ENCODE measurements around the gene FRMD6.
A peak's percentile ranks its signal among the peaks of the same experiment; 100 is the strongest.

The FRMD6 gene

GRCh38 chr14:51616724-51617409 is 34.8 kb upstream of the FRMD6 start:
- Histone ChIP-seq H3K4me3 (replicated peaks; ENCODE audit: insufficient read depth, low read length) (no peak overlapping the region), H3K27me3 (ENCODE audit: insufficient read depth, poor library complexity, severe bottlenecking) (no peaks in the 10 kb centered on the region), H3K27ac (replicated peaks) (no peak overlapping the region)
- no peak for DNase-seq (ENCODE audit: low read depth in 1 of 2, low spot score in 1 of 2)
- TF ChIP-seq GABPA (IDR thresholded peaks at IDR 0.05; ENCODE audit: low read depth) (no peak), SPI1 (IDR thresholded peaks at IDR 0.05; ENCODE audit: borderline replicate concordance, low read depth) (peak; percentile 62)

GRCh38 chr14:51619561-51619960 is 32.1 kb upstream of the FRMD6 start:
- no peak for TF ChIP-seq REST (IDR thresholded peaks at IDR 0.05; ENCODE audit: insufficient replicate concordance, low read depth)
- Histone ChIP-seq H3K27me3 (ENCODE audit: insufficient read depth, poor library complexity, severe bottlenecking) (no peaks in the 10 kb centered on the region), H3K27ac (replicated peaks) (no peak overlapping the region), H3K4me3 (replicated peaks; ENCODE audit: insufficient read depth, low read length) (no peak overlapping the region)
- no peak for DNase-seq (ENCODE audit: low read depth in 1 of 2, low spot score in 1 of 2)

- DNase-seq (ENCODE audit: low read depth in 1 of 2, low spot score in 1 of 2): no peak
- H3K27ac ChIP-seq (replicated peaks): no peak overlapping the region
- TF ChIP-seq GABPA (IDR thresholded peaks at IDR 0.05; ENCODE audit: low read depth): no peak
- TF ChIP-seq POLR2AphosphoS5 (IDR thresholded peaks at IDR 0.05; ENCODE audit: low read depth): no peak
- TF ChIP-seq SPI1 (IDR thresholded peaks at IDR 0.05; ENCODE audit: borderline replicate concordance, low read depth): no peak
- TF ChIP-seq REST (IDR thresholded peaks at IDR 0.05; ENCODE audit: insufficient replicate concordance, low read depth): no peak
- TF ChIP-seq CTCF (IDR thresholded peaks at IDR 0.05; ENCODE audit: insufficient read depth, low read length): no peak
- no peak overlapping the region for H3K4me3 ChIP-seq (replicated peaks; ENCODE audit: insufficient read depth, low read length)
- no peaks in the 10 kb centered on the region for H3K27me3 ChIP-seq (ENCODE audit: insufficient read depth, poor library complexity, severe bottlenecking)
Measured at GRCh38 chr14:51620056-51620455, 31.7 kb upstream of the FRMD6 start.

GRCh38 chr14:51621654-51622053 is 30.1 kb upstream of the FRMD6 start:
- H3K4me3 ChIP-seq (replicated peaks; ENCODE audit: insufficient read depth, low read length): no peak overlapping the region
- TF ChIP-seq GABPA (IDR thresholded peaks at IDR 0.05; ENCODE audit: low read depth) (no peak), POLR2AphosphoS5 (IDR thresholded peaks at IDR 0.05; ENCODE audit: low read depth) (no peak), CTCF (IDR thresholded peaks at IDR 0.05; ENCODE audit: insufficient read depth, low read length) (no peak), REST (IDR thresholded peaks at IDR 0.05; ENCODE audit: insufficient replicate concordance, low read depth) (no peak), SPI1 (IDR thresholded peaks at IDR 0.05; ENCODE audit: borderline replicate concordance, low read depth) (no peak)
- no peak for DNase-seq (ENCODE audit: low read depth in 1 of 2, low spot score in 1 of 2)
- H3K27ac ChIP-seq (replicated peaks): no peak overlapping the region
- no peaks in the 10 kb centered on the region for H3K27me3 ChIP-seq (ENCODE audit: insufficient read depth, poor library complexity, severe bottlenecking)
